ENCODE measurements around the gene CCSER1.

CCSER1 gene

DNA sequence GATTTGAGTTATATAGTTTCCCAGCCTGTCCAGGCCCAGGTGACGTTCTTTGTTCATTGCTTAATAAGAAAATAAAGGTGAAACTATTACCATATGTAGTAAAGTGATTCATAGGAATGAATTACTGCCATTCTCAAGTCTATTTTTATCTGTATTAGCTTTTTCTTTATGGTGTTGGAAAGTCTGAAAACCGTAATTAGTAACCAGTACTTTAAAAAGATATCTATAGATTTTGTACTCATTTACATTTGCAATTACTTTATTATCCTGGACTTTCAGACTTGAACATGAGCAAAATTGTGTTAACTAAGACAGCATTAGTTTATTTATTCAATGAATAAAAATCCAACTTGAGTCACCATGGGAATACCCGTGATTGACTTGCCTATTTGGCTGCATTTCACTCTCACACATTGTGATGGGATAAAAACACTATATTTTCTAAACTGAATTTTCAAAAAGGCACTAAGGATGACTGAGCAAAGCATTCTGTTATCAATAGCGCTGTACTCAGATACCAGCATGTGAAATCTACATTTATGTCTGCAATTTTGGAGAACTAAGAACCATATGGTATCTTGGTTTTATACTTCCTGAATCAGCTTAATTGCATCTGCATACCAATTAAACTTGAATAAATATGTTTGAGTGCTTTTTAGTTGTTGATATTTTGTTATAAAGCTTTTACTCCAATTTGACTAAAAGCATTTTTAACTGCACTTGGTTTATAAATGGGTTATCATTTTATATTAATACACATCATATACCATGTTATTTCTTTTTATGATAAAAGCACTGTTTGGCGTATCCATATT lies 154.6 kb downstream of the CCSER1 start:
- Histone ChIP-seq H2AFZ (ENCODE audit: low read length) (no peak overlapping the region), H3K4me3 (ENCODE audit: low read length, poor library complexity, severe bottlenecking) (no peak overlapping the region), H3K36me3 (ENCODE audit: insufficient read depth, low read length) (no peaks in the 10 kb centered on the region), H3K9me3 (ENCODE audit: insufficient read depth, low read depth, low read length) (no peaks in the 10 kb centered on the region), H3K27me3 (ENCODE audit: insufficient read depth, low read length, poor library complexity, severe bottlenecking) (no peaks in the 10 kb centered on the region), H4K20me1 (ENCODE audit: insufficient read depth, low read length, poor library complexity, severe bottlenecking) (no peaks in the 10 kb centered on the region), H3K4me2 (ENCODE audit: low read depth, low read length, poor library complexity, severe bottlenecking) (no peak overlapping the region), H3F3A (ENCODE audit: low read depth) (no peaks in the 10 kb centered on the region), H3K9me2 (replicated peaks; ENCODE audit: low read depth, low read length) (no peaks in the 10 kb centered on the region), H3K9ac (ENCODE audit: low read depth, low read length, poor library complexity, severe bottlenecking) (no peak overlapping the region), H3K4me1 (ENCODE audit: insufficient read depth, low read length, poor library complexity, severe bottlenecking) (no peaks in the 10 kb centered on the region), H3K79me2 (ENCODE audit: insufficient read depth, low read length) (no peaks in the 10 kb centered on the region)
- TF ChIP-seq, protein P1, sequence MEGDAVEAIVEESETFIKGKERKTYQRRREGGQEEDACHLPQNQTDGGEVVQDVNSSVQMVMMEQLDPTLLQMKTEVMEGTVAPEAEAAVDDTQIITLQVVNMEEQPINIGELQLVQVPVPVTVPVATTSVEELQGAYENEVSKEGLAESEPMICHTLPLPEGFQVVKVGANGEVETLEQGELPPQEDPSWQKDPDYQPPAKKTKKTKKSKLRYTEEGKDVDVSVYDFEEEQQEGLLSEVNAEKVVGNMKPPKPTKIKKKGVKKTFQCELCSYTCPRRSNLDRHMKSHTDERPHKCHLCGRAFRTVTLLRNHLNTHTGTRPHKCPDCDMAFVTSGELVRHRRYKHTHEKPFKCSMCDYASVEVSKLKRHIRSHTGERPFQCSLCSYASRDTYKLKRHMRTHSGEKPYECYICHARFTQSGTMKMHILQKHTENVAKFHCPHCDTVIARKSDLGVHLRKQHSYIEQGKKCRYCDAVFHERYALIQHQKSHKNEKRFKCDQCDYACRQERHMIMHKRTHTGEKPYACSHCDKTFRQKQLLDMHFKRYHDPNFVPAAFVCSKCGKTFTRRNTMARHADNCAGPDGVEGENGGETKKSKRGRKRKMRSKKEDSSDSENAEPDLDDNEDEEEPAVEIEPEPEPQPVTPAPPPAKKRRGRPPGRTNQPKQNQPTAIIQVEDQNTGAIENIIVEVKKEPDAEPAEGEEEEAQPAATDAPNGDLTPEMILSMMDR (conservative IDR thresholded peaks at IDR 0.05; ENCODE audit: low read length), result no peak
- TF ChIP-seq EZH2phosphoT487 (IDR thresholded peaks at IDR 0.05; ENCODE audit: borderline replicate concordance), result no peak

DNA sequence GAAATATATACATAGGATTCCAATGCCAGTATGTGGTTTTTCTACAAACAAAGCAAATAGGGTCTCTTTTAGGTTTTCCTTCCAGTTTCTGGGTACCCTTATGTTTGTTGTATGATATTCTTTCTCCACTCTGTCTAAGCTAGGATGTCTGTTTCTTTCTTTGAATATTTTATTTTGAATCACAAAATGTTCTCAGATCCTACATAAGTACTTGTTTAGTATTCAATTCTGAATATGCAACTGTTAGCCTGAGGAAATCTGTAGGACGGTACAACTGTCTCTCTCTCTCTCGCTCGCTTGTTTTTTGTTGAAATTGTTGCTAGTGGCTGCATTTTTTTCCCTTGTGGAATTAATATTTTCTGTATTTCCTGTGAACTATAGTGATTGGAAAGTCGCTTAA lies 163.2 kb downstream of the CCSER1 start:
- no peaks in the 10 kb centered on the region for H3K36me3 ChIP-seq (ENCODE audit: insufficient read depth, low read length)
- no peak overlapping the region for H3K9ac ChIP-seq (ENCODE audit: low read depth, low read length, poor library complexity, severe bottlenecking)
- no peak overlapping the region for H3K4me3 ChIP-seq (ENCODE audit: low read length, poor library complexity, severe bottlenecking)
- no peak for TF ChIP-seq EZH2phosphoT487 (IDR thresholded peaks at IDR 0.05; ENCODE audit: borderline replicate concordance)
- TF ChIP-seq, protein P1 (conservative IDR thresholded peaks at IDR 0.05; ENCODE audit: low read length), result no peak
- no peaks in the 10 kb centered on the region for H3K9me2 ChIP-seq (replicated peaks; ENCODE audit: low read depth, low read length)
- no peaks in the 10 kb centered on the region for H3F3A ChIP-seq (ENCODE audit: low read depth)
- no peaks in the 10 kb centered on the region for H3K4me1 ChIP-seq (ENCODE audit: insufficient read depth, low read length, poor library complexity, severe bottlenecking)
- H4K20me1 ChIP-seq (ENCODE audit: insufficient read depth, low read length, poor library complexity, severe bottlenecking), result no peaks in the 10 kb centered on the region
- H3K27me3 ChIP-seq (ENCODE audit: insufficient read depth, low read length, poor library complexity, severe bottlenecking), result no peaks in the 10 kb centered on the region
- H3K79me2 ChIP-seq (ENCODE audit: insufficient read depth, low read length), result no peaks in the 10 kb centered on the region
- H2AFZ ChIP-seq (ENCODE audit: low read length), result no peak overlapping the region
- no peak overlapping the region for H3K4me2 ChIP-seq (ENCODE audit: low read depth, low read length, poor library complexity, severe bottlenecking)
- H3K9me3 ChIP-seq (ENCODE audit: insufficient read depth, low read depth, low read length), result no peaks in the 10 kb centered on the region

DNA sequence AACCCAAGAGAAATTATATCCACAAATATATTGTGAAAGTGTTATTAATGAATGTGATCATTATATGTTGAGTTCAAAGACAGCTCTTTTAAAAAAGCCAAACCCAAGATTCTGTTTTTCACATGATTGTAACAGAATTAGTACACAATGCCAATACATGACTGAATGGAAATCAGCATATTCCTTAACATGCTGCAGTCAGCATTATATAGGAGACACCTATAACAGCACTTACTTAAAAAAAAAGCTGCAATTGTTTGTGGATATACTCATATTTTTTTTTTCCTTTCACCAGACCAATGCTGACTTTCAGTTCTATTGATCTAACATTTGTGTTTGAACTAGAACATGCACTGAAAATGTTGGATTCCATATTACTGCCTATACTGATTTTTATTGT lies 165.2 kb downstream of the CCSER1 start:
- Histone ChIP-seq H3K9me3 (ENCODE audit: insufficient read depth, low read depth, low read length) (no peaks in the 10 kb centered on the region), H4K20me1 (ENCODE audit: insufficient read depth, low read length, poor library complexity, severe bottlenecking) (no peaks in the 10 kb centered on the region)

More for the DNA sequence above, 165.2 kb downstream of the CCSER1 start:
- no peak overlapping the region for H3K9ac ChIP-seq (ENCODE audit: low read depth, low read length, poor library complexity, severe bottlenecking)
- H3K27me3 ChIP-seq (ENCODE audit: insufficient read depth, low read length, poor library complexity, severe bottlenecking), result no peaks in the 10 kb centered on the region
- H3K4me1 ChIP-seq (ENCODE audit: insufficient read depth, low read length, poor library complexity, severe bottlenecking), result no peaks in the 10 kb centered on the region
- H3K9me2 ChIP-seq (replicated peaks; ENCODE audit: low read depth, low read length), result no peaks in the 10 kb centered on the region
- H3F3A ChIP-seq (ENCODE audit: low read depth), result no peaks in the 10 kb centered on the region
- no peaks in the 10 kb centered on the region for H3K79me2 ChIP-seq (ENCODE audit: insufficient read depth, low read length)
- H3K4me3 ChIP-seq (ENCODE audit: low read length, poor library complexity, severe bottlenecking), result no peak overlapping the region
- H3K36me3 ChIP-seq (ENCODE audit: insufficient read depth, low read length), result no peaks in the 10 kb centered on the region
- no peak overlapping the region for H2AFZ ChIP-seq (ENCODE audit: low read length)
- H3K4me2 ChIP-seq (ENCODE audit: low read depth, low read length, poor library complexity, severe bottlenecking), result no peak overlapping the region
- TF ChIP-seq, protein P1 (conservative IDR thresholded peaks at IDR 0.05; ENCODE audit: low read length), result no peak
- no peak for TF ChIP-seq EZH2phosphoT487 (IDR thresholded peaks at IDR 0.05; ENCODE audit: borderline replicate concordance)

All from Loucy (cell line).